ENCODE results near the gene PACSIN2. TPM values are rescaled to one million over a fixed set of nuclear protein-coding genes. Genes with fewer than 3 reads are reported as not detected.

The PACSIN2 gene
- total and polyA plus RNA-seq, 4 donors: 40.3 to 149 (median 84.0) TPM

- Histone ChIP-seq H3K27me3 (ENCODE audit: control insufficient read depth in 3 of 3, insufficient read depth in 3 of 3, low read length in 2 of 3) (no peaks in the 10 kb centered on the region), H3K9ac (ENCODE audit: insufficient read depth in 1 of 2, low read length in 2 of 2) (peak overlapping the region; percentile 44 to 73), H3K27ac (ENCODE audit: low read depth in 1 of 2, low read length in 1 of 2) (peak overlapping the region; percentile 88 to 99), H3K4me3 (no peak overlapping the region), H3K36me3 (ENCODE audit: control insufficient read depth in 4 of 4, insufficient read depth in 4 of 4, low read length in 4 of 4) (no peaks in the 10 kb centered on the region), H3K9me3 (ENCODE audit: control insufficient read depth in 4 of 4, insufficient read depth in 3 of 4, low read length in 3 of 4) (no peaks in the 10 kb centered on the region), H3K4me1 (ENCODE audit: control insufficient read depth in 5 of 5, insufficient read depth in 5 of 5, low read length in 5 of 5) (peaks cover 8 to 67% (median 21%) of the 10 kb centered on the region in 5 donors)
- ATAC-seq (ENCODE audit: insufficient read depth, low FRiP score): peak; percentile 52
- peak in 2 of 3 donors; percentile 79 to 88 for DNase-seq
- WGBS, 2 donors: 17 to 18% methylated on average over 10 of the region's 10 CpGs
- TF ChIP-seq CTCF (IDR thresholded peaks at IDR 0.05; ENCODE audit: control extremely low read depth, extremely low read depth): no peak
Observed at GRCh38 chr22:42933485-42934091, 81.4 kb downstream of the PACSIN2 start.

- Histone ChIP-seq H3K27ac (ENCODE audit: low read depth in 1 of 2, low read length in 1 of 2) (peak overlapping the region; percentile 88 to 99), H3K4me3 (no peak overlapping the region), H3K27me3 (ENCODE audit: control insufficient read depth in 3 of 3, insufficient read depth in 3 of 3, low read length in 2 of 3) (no peaks in the 10 kb centered on the region), H3K36me3 (ENCODE audit: control insufficient read depth in 4 of 4, insufficient read depth in 4 of 4, low read length in 4 of 4) (no peaks in the 10 kb centered on the region), H3K4me1 (ENCODE audit: control insufficient read depth in 5 of 5, insufficient read depth in 5 of 5, low read length in 5 of 5) (peaks cover 8 to 65% (median 21%) of the 10 kb centered on the region in 5 donors), H3K9ac (ENCODE audit: insufficient read depth in 1 of 2, low read length in 2 of 2) (peak overlapping the region in 1 of 2 donors; percentile 44), H3K9me3 (ENCODE audit: control insufficient read depth in 4 of 4, insufficient read depth in 3 of 4, low read length in 3 of 4) (no peaks in the 10 kb centered on the region)
- WGBS, 2 donors: 59 to 74% methylated on average over 4 of the region's 4 CpGs
- ATAC-seq (ENCODE audit: insufficient read depth, low FRiP score): no peak
- no peak for TF ChIP-seq CTCF (IDR thresholded peaks at IDR 0.05; ENCODE audit: control extremely low read depth, extremely low read depth)
- DNase-seq: no peak
Observed at GRCh38 chr22:42932857-42933484, 82.0 kb downstream of the PACSIN2 start.

GRCh38 chr22:42932197-42932519 lies 82.8 kb downstream of the PACSIN2 start:
- H3K27me3 ChIP-seq (ENCODE audit: control insufficient read depth in 3 of 3, insufficient read depth in 3 of 3, low read length in 2 of 3): no peaks in the 10 kb centered on the region
- ATAC-seq (ENCODE audit: insufficient read depth, low FRiP score) (no peak), DNase-seq (no peak)
- no peaks in the 10 kb centered on the region for H3K9me3 ChIP-seq (ENCODE audit: control insufficient read depth in 4 of 4, insufficient read depth in 3 of 4, low read length in 3 of 4)
- H3K4me3 ChIP-seq: no peak overlapping the region
- 95 to 99% methylated on average over 4 of the region's 4 CpGs for WGBS, 2 donors
- peaks cover 8 to 59% (median 21%) of the 10 kb centered on the region in 5 donors for H3K4me1 ChIP-seq (ENCODE audit: control insufficient read depth in 5 of 5, insufficient read depth in 5 of 5, low read length in 5 of 5)
- H3K9ac ChIP-seq (ENCODE audit: insufficient read depth in 1 of 2, low read length in 2 of 2): no peak overlapping the region
- peak overlapping the region; percentile 67 to 86 for H3K27ac ChIP-seq (ENCODE audit: low read depth in 1 of 2, low read length in 1 of 2)
- no peak for TF ChIP-seq CTCF (IDR thresholded peaks at IDR 0.05; ENCODE audit: control extremely low read depth, extremely low read depth)
- H3K36me3 ChIP-seq (ENCODE audit: control insufficient read depth in 4 of 4, insufficient read depth in 4 of 4, low read length in 4 of 4): no peaks in the 10 kb centered on the region
